SK-N-SH (cell line): Measurements from ENCODE around the gene NECAB2. TPM values are rescaled to one million over a fixed set of nuclear protein-coding genes. Genes with fewer than 3 reads are reported as not detected.
A peak's percentile ranks its signal among the peaks of the same experiment; 100 is the strongest.

Source experiments
- CTCF ChIA-PET: fragments of 300-600, 350-600 bp; formaldehyde crosslinking; extraction: SDS; loops from one replicate; lab custom pipeline; 2021; lab: Yijun Ruan, JAX
- POLR2A ChIA-PET: fragments of 350-600 bp; sonication (Branson Sonifier 250); formaldehyde crosslinking; extraction: SDS; loops from one replicate; lab custom pipeline; 2020; ENCODE audit warnings: antibody characterized with exemption, inconsistent platforms; lab: Yijun Ruan, JAX
- DNase-seq: peaks from one replicate; pipeline ENCODE4 v3.0.0; 2012
- H2AFZ ChIP-seq: fragments of 200-600 bp; sonication (generic); 2 replicates; pipeline ENCODE4 v1.8.1; 2016; ENCODE audit warnings: antibody characterized with exemption, mild to moderate bottlenecking, low read depth
- H3F3A ChIP-seq: fragments of 200-600 bp; sonication (generic); replicated peaks from 2 replicates; pipeline ENCODE3; 2016; ENCODE audit warnings: antibody characterized with exemption, mild to moderate bottlenecking; ENCODE audit not compliant: insufficient read depth
- H3K27ac ChIP-seq, 2 experiments: fragments of 200-500 bp in 1 of 2; fragments of 200-600 bp in 1 of 2; sonication (Bioruptor generic) in 1 of 2; sonication (generic), shearing (Covaris generic) in 1 of 2; 2 replicates each; pipeline versions ENCODE4 v1.5.1 to v1.6.1; 2014 to 2016; ENCODE audit warnings: low read depth in 2 of 2, inconsistent platforms in 1 of 2, low read length in 1 of 2, mild to moderate bottlenecking in 1 of 2, mixed read lengths in 1 of 2
- H3K27me3 ChIP-seq: fragments of 200-600 bp; sonication (generic), shearing (Covaris generic); 2 replicates; pipeline ENCODE4 v1.6.1; 2016; ENCODE audit warnings: mixed run types; ENCODE audit not compliant: insufficient read depth
- H3K36me3 ChIP-seq, 2 experiments: fragments of 200-500 bp in 1 of 2; fragments of 200-600 bp in 1 of 2; sonication (Bioruptor generic) in 1 of 2; sonication (generic) in 1 of 2; replicated peaks in 1 of 2; 2 replicates each; pipeline versions ENCODE3 to v1.5.1; 2014 to 2016; ENCODE audit warnings: low read length in 1 of 2, mild to moderate bottlenecking in 1 of 2; ENCODE audit not compliant: insufficient read depth in 2 of 2, control insufficient read depth in 1 of 2
- H3K4me1 ChIP-seq, 2 experiments: fragments of 200-500 bp in 1 of 2; fragments of 200-600 bp in 1 of 2; sonication (Bioruptor generic) in 1 of 2; sonication (generic), shearing (Covaris generic) in 1 of 2; 2 replicates each; pipeline versions ENCODE4 v1.5.1 to v1.6.1; 2014 to 2016; ENCODE audit warnings: low read depth in 1 of 2, low read length in 1 of 2, mixed run types in 1 of 2; ENCODE audit not compliant: insufficient read depth in 2 of 2, control insufficient read depth in 1 of 2
- H3K4me2 ChIP-seq: fragments of 200-600 bp; sonication (generic), shearing (Covaris generic); 2 replicates; pipeline ENCODE4 v1.6.1; 2017; ENCODE audit warnings: mixed run types
- H3K4me3 ChIP-seq, 2 experiments: fragments of 200-500 bp in 1 of 2; fragments of 200-600 bp in 1 of 2; sonication (Bioruptor generic) in 1 of 2; sonication (generic), shearing (Covaris generic) in 1 of 2; 2 replicates each; pipeline versions ENCODE4 v1.5.1 to v1.8.1; 2014 to 2016; ENCODE audit warnings: low read depth in 2 of 2, inconsistent platforms in 1 of 2, low read length in 1 of 2, mild to moderate bottlenecking in 1 of 2, mixed read lengths in 1 of 2, moderate library complexity in 1 of 2
- H3K79me2 ChIP-seq: fragments of 200-600 bp; sonication (generic); 2 replicates; pipeline ENCODE4 v1.8.1; 2017; ENCODE audit warnings: mild to moderate bottlenecking; ENCODE audit not compliant: insufficient read depth
- H3K9ac ChIP-seq: fragments of 200-600 bp; sonication (generic); 2 replicates; pipeline ENCODE4 v1.6.1; 2017; ENCODE audit warnings: mixed run types
- H3K9me2 ChIP-seq: fragments of 200-600 bp; sonication (generic); 2 replicates; pipeline ENCODE4 v1.6.1; 2017; ENCODE audit warnings: mixed run types
- H3K9me3 ChIP-seq: fragments of 200-600 bp; sonication (generic); 2 replicates; pipeline ENCODE4 v1.6.1; 2017; ENCODE audit warnings: mixed run types, mild to moderate bottlenecking, moderate library complexity
- H4K20me1 ChIP-seq: fragments of 200-600 bp; sonication (generic); 2 replicates; pipeline ENCODE4 v1.6.1; 2017; ENCODE audit warnings: mild to moderate bottlenecking, mixed run types; ENCODE audit not compliant: insufficient read depth
- CHD2 ChIP-seq: fragments of 150-350 bp; IDR thresholded peaks from 2 replicates; pipeline ENCODE4 v1.6.1; 2018; ENCODE audit warnings: low read length; ENCODE audit not compliant: partially characterized antibody
- ELF1 ChIP-seq: IDR thresholded peaks from 2 replicates; pipeline ENCODE4 v1.4.0; 2012
- EP300 ChIP-seq, 2 experiments: IDR thresholded peaks; 2 replicates each; pipeline versions ENCODE4 v1.4.0 to v1.6.1; 2012; ENCODE audit warnings: borderline replicate concordance in 1 of 2, low read depth in 1 of 2, low read length in 1 of 2
- EZH2phosphoT487 ChIP-seq: fragments of 200-600 bp; sonication (generic); IDR thresholded peaks from 2 replicates; pipeline ENCODE4 v1.6.1; 2017; ENCODE audit warnings: low read depth, mixed run types, mild to moderate bottlenecking, antibody characterized with exemption, moderate library complexity, borderline replicate concordance
- FOSL2 ChIP-seq: IDR thresholded peaks from 2 replicates; pipeline ENCODE4 v1.4.0; 2012; ENCODE audit warnings: low read depth, mild to moderate bottlenecking, moderate library complexity, borderline replicate concordance
- FOXJ3 ChIP-seq: sonication (generic); formaldehyde crosslinking; IDR thresholded peaks from 2 replicates; pipeline ENCODE4 v1.5.1; 2020; ENCODE audit warnings: mild to moderate bottlenecking, missing genetic modification reagents
- GABPA ChIP-seq: IDR thresholded peaks from 2 replicates; pipeline ENCODE4 v1.4.0; 2012; ENCODE audit warnings: low read depth, mild to moderate bottlenecking
- JUND ChIP-seq: IDR thresholded peaks from 2 replicates; pipeline ENCODE4 v1.4.0; 2012
- NFIC ChIP-seq: IDR thresholded peaks from 2 replicates; pipeline ENCODE4 v1.4.0; 2012; ENCODE audit warnings: borderline replicate concordance
- RCOR1 ChIP-seq: fragments of 150-350 bp; IDR thresholded peaks from 2 replicates; pipeline ENCODE4 v1.6.1; 2017; ENCODE audit warnings: antibody characterized with exemption, low read length
- RXRA ChIP-seq: IDR thresholded peaks from 2 replicates; pipeline ENCODE4 v1.4.0; 2012; ENCODE audit warnings: low read depth, mild to moderate bottlenecking, borderline replicate concordance
- TCF12 ChIP-seq: IDR thresholded peaks from 2 replicates; pipeline ENCODE4 v1.4.0; 2012
- YY1 ChIP-seq: IDR thresholded peaks from 2 replicates; pipeline ENCODE4 v1.4.0; 2012; ENCODE audit warnings: low read depth, mild to moderate bottlenecking
- WGBS: methylation state at CpG from one replicate; pipeline ENCODE4 v1.1.6; 2017; ENCODE audit warnings: low lambda C conversion rate; 5-methylcytosine and 5-hydroxymethylcytosine counted together
- polyA plus RNA-seq, 3 experiments: library from polyadenylated mRNA; depleted of rRNA; stranded (reverse); fragments of >200 nt; gene quantifications; 2 replicates each; pipeline ENCODE4 v1.2.3, GENCODE V29; 2012
- TF ChIP-seq, protein P1 (sequence below): IDR thresholded peaks from 2 replicates; pipeline ENCODE4 v1.4.0; 2012; ENCODE audit warnings: low read depth, borderline replicate concordance
- TF ChIP-seq, protein P2 (sequence below): IDR thresholded peaks from 2 replicates; pipeline ENCODE4 v1.6.1; 2012; ENCODE audit warnings: mild to moderate bottlenecking, low read depth, low read length, moderate library complexity
- TF ChIP-seq, protein P3 (sequence below): fragments of 150-350 bp; IDR thresholded peaks from 2 replicates; pipeline ENCODE4 v1.6.1; 2017; ENCODE audit warnings: antibody characterized with exemption, low read length, low read depth, borderline replicate concordance

NECAB2 gene
- polyA plus RNA-seq, 1 of the 3 experiments (the other 2 are of a cell fraction): 0.58 TPM

DNA sequence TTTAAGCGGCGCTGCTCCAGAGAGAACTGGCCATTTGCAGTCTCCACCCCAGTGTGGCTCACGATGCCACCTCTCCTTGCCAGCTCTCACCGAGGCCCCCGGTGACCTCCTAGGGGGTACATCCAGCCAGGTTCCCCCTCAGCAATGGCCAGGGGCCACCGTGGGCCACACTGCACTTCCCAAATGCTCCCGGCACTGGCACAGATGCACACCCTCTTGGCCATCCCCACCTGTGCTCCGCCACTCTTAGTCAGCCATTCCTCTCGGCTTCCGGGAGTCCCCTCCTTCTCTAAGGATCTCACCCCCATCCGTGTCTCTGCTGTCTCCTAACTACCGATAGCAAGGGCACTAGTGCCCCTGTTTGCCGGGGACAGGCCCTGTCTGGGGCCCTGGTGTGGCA lies 43.4 kb upstream of the NECAB2 start (continued):
- TF ChIP-seq, protein P1, sequence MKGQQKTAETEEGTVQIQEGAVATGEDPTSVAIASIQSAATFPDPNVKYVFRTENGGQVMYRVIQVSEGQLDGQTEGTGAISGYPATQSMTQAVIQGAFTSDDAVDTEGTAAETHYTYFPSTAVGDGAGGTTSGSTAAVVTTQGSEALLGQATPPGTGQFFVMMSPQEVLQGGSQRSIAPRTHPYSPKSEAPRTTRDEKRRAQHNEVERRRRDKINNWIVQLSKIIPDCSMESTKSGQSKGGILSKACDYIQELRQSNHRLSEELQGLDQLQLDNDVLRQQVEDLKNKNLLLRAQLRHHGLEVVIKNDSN: no peak
- no peak for TF ChIP-seq RXRA
- no peak for TF ChIP-seq ELF1

DNA sequence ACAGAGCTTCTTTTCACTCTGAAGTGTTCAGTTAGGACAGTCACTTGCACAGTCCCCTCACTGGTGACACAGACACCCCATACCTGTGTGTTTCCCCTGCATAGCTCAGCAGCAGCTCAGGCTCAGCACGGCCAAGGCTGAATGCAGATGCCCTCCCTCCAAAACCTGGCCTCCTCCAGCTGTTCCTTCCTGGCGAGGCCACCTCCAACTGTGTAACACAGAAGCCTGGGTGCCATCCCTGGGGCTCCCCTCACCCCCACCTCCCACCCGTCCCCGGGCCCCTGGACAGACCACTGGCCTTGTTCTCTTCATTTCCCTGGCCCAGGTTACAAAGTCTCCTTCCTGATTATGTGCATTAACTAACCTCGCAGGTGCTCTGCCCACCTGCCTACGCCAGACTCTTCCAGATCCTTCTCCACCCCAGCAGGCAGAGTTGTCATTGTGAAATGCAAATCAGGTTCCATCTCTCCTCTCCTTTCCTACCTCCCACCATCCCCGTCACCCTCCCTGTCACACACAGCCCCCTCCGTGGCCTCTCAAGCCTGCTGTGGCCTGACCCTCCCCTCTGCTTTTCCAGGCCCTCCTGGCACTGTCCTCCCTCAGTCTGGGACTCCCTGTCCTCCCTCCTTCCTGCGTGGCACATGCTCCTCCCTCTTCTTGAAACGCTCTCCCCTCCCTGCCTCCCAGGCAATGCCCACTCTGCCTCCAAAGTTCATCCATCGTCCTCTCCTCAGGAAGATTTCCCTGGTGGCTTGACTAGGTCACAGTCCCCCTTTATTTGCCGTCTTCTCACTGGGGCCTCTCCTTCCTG lies 42.7 kb upstream of the NECAB2 start:
- Histone ChIP-seq H3K27me3 (no peaks in the 10 kb centered on the region), H3K4me1 (peaks cover 0 to 9% of the 10 kb centered on the region in 2 experiments; a peak in 1 of 4 replicates), H3K9me2 (no peaks in the 10 kb centered on the region), H3K4me2 (no peak overlapping the region), H3K9me3 (no peaks in the 10 kb centered on the region), H3K4me3 (no peak overlapping the region), H4K20me1 (0 out of 2 replicates have a peak, but pooled peaks cover 3% of the 10 kb centered on the region), H3K9ac (no peak overlapping the region), H3K36me3 (no peaks in the 10 kb centered on the region), H3K27ac (no peak overlapping the region), H3F3A (no peaks in the 10 kb centered on the region), H2AFZ (no peak overlapping the region), H3K79me2 (no peaks in the 10 kb centered on the region)
- ChIA-PET POLR2A (no interaction called here), CTCF (interaction anchor here (0.7 to 2.9 kb wide), 16 partner anchors 10 to 143 kb away, joined by 3 to 33 read pairs (median 7); partner anchors contain the start of genes MLYCD and OSGIN1)
- 69% methylated on average over 12 of the region's 12 CpGs for WGBS
- TF ChIP-seq CHD2 (no peak), GABPA (no peak)
- TF ChIP-seq, protein P2, sequence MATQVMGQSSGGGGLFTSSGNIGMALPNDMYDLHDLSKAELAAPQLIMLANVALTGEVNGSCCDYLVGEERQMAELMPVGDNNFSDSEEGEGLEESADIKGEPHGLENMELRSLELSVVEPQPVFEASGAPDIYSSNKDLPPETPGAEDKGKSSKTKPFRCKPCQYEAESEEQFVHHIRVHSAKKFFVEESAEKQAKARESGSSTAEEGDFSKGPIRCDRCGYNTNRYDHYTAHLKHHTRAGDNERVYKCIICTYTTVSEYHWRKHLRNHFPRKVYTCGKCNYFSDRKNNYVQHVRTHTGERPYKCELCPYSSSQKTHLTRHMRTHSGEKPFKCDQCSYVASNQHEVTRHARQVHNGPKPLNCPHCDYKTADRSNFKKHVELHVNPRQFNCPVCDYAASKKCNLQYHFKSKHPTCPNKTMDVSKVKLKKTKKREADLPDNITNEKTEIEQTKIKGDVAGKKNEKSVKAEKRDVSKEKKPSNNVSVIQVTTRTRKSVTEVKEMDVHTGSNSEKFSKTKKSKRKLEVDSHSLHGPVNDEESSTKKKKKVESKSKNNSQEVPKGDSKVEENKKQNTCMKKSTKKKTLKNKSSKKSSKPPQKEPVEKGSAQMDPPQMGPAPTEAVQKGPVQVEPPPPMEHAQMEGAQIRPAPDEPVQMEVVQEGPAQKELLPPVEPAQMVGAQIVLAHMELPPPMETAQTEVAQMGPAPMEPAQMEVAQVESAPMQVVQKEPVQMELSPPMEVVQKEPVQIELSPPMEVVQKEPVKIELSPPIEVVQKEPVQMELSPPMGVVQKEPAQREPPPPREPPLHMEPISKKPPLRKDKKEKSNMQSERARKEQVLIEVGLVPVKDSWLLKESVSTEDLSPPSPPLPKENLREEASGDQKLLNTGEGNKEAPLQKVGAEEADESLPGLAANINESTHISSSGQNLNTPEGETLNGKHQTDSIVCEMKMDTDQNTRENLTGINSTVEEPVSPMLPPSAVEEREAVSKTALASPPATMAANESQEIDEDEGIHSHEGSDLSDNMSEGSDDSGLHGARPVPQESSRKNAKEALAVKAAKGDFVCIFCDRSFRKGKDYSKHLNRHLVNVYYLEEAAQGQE: no peak
- DNase-seq: peak; percentile 9

DNA sequence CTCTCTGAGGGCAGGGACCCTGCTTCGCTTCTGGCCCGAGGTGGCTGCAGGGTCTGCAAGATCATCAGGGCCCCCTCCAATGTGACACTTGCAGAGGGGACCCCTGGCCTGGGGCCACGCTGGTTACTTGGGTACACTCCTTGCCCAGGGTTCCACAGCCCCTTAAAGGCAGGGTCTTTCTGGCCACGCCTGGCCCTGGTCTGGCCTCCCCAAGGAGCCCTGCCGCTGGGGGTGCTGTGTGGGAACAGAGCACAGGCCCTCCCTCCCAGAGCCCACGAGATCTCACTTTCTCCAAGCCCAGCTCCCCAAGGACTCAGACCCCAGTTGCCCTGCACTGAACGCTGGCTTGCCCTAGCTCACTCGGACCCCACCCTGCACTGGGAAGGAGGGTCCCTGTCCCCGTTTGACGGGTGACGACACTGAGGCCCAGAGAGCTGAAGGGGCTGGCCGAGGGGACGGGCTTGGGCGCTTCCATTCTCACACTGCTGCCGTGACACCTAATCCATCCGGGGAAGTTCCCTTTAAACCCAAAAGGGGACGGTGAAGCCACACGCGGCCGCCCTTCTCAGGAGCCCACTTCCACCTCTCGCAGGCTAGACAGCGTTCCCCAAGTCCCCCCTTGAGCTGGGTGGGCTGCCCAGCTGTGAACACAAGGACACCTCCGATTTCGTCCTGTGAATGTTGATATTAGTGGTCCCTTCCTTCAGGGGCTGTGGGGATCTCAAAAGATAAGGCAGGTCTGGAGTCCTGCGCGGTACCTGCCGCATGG lies 41.9 kb upstream of the NECAB2 start:
- DNase-seq: peak; percentile 32
- no peaks in the 10 kb centered on the region for H3K36me3 ChIP-seq
- peak overlapping the region; percentile 59; the same call in 1 of the 2 replicates for H3K4me2 ChIP-seq
- ChIA-PET POLR2A (no interaction called here), CTCF (interaction anchor here (0.6 to 2.9 kb wide), 20 partner anchors 11 to 162 kb away, joined by 3 to 33 read pairs (median 5); partner anchors contain the start of genes MLYCD and OSGIN1)
- peaks cover 0 to 11% of the 10 kb centered on the region in 2 experiments; a peak in 1 of 4 replicates for H3K4me1 ChIP-seq
- no peaks in the 10 kb centered on the region for H3K9me2 ChIP-seq
- H3K9me3 ChIP-seq: no peaks in the 10 kb centered on the region
- 0 out of 2 replicates have a peak, but pooled peaks cover 3% of the 10 kb centered on the region for H4K20me1 ChIP-seq
- WGBS: 28% methylated on average over 14 of the region's 27 CpGs
- H3K79me2 ChIP-seq: no peaks in the 10 kb centered on the region
- H3F3A ChIP-seq: no peaks in the 10 kb centered on the region
- no peak overlapping the region for H3K9ac ChIP-seq
- H2AFZ ChIP-seq: peak overlapping the region; percentile 46; the same call in 1 of the 2 replicates
- peak overlapping the region in 1 of 2 experiments; percentile 51; a peak in 1 of 4 replicates for H3K4me3 ChIP-seq
- no peaks in the 10 kb centered on the region for H3K27me3 ChIP-seq
- no peak overlapping the region for H3K27ac ChIP-seq
- no peak for TF ChIP-seq EZH2phosphoT487
- TF ChIP-seq ELF1: no peak
- TF ChIP-seq GABPA: no peak
- TF ChIP-seq, protein P3, sequence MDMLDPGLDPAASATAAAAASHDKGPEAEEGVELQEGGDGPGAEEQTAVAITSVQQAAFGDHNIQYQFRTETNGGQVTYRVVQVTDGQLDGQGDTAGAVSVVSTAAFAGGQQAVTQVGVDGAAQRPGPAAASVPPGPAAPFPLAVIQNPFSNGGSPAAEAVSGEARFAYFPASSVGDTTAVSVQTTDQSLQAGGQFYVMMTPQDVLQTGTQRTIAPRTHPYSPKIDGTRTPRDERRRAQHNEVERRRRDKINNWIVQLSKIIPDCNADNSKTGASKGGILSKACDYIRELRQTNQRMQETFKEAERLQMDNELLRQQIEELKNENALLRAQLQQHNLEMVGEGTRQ: no peak
- no peak for TF ChIP-seq JUND
- no peak for TF ChIP-seq EP300 (IDR thresholded peaks at IDR 0.05; ENCODE audit: borderline replicate concordance in 1 of 2, low read depth in 1 of 2, low read length in 1 of 2)
- TF ChIP-seq YY1: no peak
- TF ChIP-seq FOSL2: no peak
- TF ChIP-seq, protein P1: no peak
- TF ChIP-seq NFIC: no peak
- no peak for TF ChIP-seq TCF12
- TF ChIP-seq CHD2: no peak
- TF ChIP-seq FOXJ3 (CRISPR knock-in tag): no peak
- TF ChIP-seq RCOR1: no peak
